Right ventricle myocardium inferior (tissue), 1 donor: Measurements from ENCODE around the gene LUZP1. TPM values are rescaled to one million over a fixed set of nuclear protein-coding genes. Genes with fewer than 3 reads are reported as not detected.

Source experiments
- ATAC-seq: fragments of 200-7000 bp; cut with Tn5 transposase; one replicate; pipeline ENCODE4 v1.9.1; 2020; ENCODE audit warnings: mild to moderate bottlenecking, moderate library complexity
- DNase-seq: peaks from one replicate; pipeline ENCODE4 v3.0.0; 2021; ENCODE audit errors: missing footprints
- intact Hi-C: fragments of 100-400 bp; cut with DNase I; formaldehyde crosslinking; loops from one replicate; pipeline ENCODE4 v1.11.0; 2022
- total RNA-seq: library from RNA; stranded (reverse); fragmentation: NEBNext Ultra II Directional; extraction: Animal tissue kit (Norgen Biotek cat#: 25700); gene quantifications from one replicate; pipeline ENCODE4 v1.2.1, GENCODE V29; 2021
- donor health status: DM: no; HTN: yes; CAD: no; lungs with severe emphysema.

Gene LUZP1
- total RNA-seq, 1 donor from 2014 or later, result 30.4 TPM

- no peak for DNase-seq
- no peak for ATAC-seq
- intact Hi-C loops, result no loop called here
Observed at GRCh38 chr1:23103001-23103889, 65.4 kb downstream of the LUZP1 start.

- DNase-seq (no peak), ATAC-seq (peak; percentile 35)
- intact Hi-C loops, result no loop called here
Observed at GRCh38 chr1:23102289-23102688, 66.4 kb downstream of the LUZP1 start.

GRCh38 chr1:23101887-23102286 lies 66.8 kb downstream of the LUZP1 start:
- DNase-seq (no peak), ATAC-seq (no peak)
- intact Hi-C loops, result no loop called here

DNA sequence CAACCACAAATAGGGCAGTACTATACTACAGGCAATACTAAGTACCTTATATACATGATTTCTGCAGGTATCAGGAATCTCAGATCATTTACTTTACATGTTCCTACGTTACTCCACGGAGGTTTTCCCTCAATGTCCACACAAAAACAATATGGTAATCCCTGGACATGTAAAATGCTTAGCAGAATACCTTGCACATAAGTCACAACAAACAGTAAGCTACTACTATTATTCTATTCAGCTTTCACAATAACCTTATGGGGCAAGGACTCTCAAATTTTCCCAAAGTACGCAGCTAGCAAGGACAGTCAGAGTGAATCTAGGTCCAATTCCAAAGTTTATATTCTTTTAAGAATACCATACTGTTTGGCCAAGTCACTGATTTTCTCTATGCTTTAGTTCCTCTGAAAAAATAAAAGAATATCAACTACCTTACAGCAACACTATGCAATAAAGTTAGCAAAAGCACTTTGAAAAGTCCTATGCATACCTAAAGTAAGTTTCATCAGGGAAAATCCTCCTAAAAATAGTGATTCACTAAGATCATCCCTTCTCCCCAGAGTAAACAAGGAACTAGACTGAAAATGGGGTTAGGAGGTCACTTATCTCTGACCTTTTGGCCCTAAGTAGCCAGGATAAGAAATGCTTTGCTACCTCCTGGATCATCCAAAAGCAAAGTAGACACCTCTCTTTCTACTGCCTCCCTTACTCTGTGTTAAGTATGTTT lies 67.4 kb downstream of the LUZP1 start:
- intact Hi-C loops, result no loop called here
- no peak for ATAC-seq
- DNase-seq, result no peak

GRCh38 chr1:23100074-23100748 lies 68.4 kb downstream of the LUZP1 start:
- DNase-seq (no peak), ATAC-seq (peak; percentile 62)
- intact Hi-C loops, result no loop called here

- DNase-seq (no peak), ATAC-seq (no peak)
- intact Hi-C loops, result loop anchor here (10.0 kb wide), 2 partner anchors 124 to 176 kb away; partner anchors contain the start of gene LACTBL1
Observed at GRCh38 chr1:23099171-23099536, 69.5 kb downstream of the LUZP1 start.

GRCh38 chr1:23098463-23099170 lies 70.0 kb downstream of the LUZP1 start:
- no peak for DNase-seq
- intact Hi-C loops, result loop anchor here (1.0 to 10.0 kb wide), 3 partner anchors 86 to 176 kb away; partner anchors contain the start of gene LACTBL1
- peak; percentile 71 for ATAC-seq

GRCh38 chr1:23097316-23097715 lies 71.3 kb downstream of the LUZP1 start:
- intact Hi-C loops, result loop anchor here (10.0 kb wide), 2 partner anchors 123 to 177 kb away; partner anchors contain the start of gene LACTBL1
- DNase-seq (no peak), ATAC-seq (no peak)

DNA sequence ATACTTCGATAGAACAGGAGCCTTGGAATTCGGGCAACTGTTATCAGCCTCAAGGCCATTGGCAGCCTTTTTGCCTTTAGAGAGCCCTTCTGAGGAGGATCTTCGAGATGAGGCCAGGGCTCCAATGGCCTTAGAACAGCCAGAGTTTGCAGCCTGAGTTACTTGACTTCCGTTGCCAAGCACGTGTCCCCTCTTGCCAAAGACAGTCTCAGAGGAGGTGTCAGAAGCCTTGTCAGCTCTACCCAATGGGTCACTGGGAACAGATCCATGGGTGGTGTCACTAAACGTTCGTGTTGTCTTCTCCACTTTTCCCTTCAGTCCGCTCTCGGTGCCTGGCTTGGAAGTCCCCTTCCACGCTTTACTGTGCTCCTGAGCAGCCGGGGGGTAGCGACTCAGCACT lies 76.2 kb downstream of the LUZP1 start:
- intact Hi-C loops, result loop anchor here (10.0 kb wide), 2 partner anchors 118 to 182 kb away; partner anchors contain the start of gene LACTBL1
- ATAC-seq (no peak), DNase-seq (no peak)

DNA sequence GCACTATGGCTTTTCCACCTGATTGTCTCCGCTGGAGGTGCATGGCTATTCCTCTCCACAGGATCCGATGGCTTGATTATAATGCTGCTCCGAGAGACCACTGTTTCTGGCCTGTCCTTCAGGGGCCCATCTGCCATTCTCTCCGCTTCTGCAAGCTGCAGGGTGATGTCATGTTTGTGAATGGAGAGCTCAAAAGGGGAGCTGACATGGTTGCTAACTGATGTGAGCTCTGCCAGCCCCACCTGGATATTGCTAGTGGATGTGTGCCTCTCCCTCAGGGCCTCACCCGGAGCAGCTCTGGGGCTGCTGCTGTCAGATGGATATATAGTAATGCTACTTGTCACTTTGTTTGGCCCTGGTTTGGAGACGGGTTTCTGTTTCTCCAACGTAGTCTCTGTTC lies 77.1 kb downstream of the LUZP1 start:
- intact Hi-C loops, result loop anchor here (10.0 kb wide), 2 partner anchors 117 to 183 kb away; partner anchors contain the start of gene LACTBL1
- no peak for DNase-seq
- no peak for ATAC-seq

GRCh38 chr1:23090056-23090455 lies 78.6 kb downstream of the LUZP1 start:
- intact Hi-C loops, result loop anchor here (10.0 kb wide), 2 partner anchors 115 to 185 kb away; partner anchors contain the start of gene LACTBL1
- no peak for ATAC-seq

DNA sequence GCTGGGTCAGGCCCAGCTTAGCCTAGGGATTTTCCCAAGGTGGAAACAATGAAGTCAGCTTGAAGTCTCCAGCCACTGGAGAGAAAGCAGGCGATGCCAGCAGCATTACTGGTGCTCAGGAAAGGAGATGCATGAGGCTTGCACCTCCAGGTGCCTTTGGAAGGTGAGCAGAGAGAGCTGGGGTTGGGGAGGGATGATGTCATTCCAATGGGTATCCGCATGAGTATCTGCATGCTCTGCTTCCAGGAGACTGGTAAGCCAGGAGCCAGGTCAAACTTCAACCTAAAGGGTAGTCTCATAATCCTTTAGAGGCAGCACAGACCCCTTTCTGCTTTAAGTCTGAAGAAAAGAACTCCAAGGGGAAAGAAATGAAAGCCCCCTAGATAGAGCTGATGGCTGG lies 80.6 kb downstream of the LUZP1 start:
- DNase-seq (no peak), ATAC-seq (no peak)
- intact Hi-C loops, result no loop called here

More at GRCh38 chr1:23090056-23090455, 78.6 kb downstream of the LUZP1 start:
- DNase-seq, result no peak

- ATAC-seq (no peak), DNase-seq (no peak)
- intact Hi-C loops, result no loop called here
Observed at GRCh38 chr1:23085696-23086095, 83.0 kb downstream of the LUZP1 start.

- intact Hi-C loops, result no loop called here
- DNase-seq, result no peak
- ATAC-seq, result no peak
Observed at GRCh38 chr1:23084880-23085279, 83.8 kb downstream of the LUZP1 start.

DNA sequence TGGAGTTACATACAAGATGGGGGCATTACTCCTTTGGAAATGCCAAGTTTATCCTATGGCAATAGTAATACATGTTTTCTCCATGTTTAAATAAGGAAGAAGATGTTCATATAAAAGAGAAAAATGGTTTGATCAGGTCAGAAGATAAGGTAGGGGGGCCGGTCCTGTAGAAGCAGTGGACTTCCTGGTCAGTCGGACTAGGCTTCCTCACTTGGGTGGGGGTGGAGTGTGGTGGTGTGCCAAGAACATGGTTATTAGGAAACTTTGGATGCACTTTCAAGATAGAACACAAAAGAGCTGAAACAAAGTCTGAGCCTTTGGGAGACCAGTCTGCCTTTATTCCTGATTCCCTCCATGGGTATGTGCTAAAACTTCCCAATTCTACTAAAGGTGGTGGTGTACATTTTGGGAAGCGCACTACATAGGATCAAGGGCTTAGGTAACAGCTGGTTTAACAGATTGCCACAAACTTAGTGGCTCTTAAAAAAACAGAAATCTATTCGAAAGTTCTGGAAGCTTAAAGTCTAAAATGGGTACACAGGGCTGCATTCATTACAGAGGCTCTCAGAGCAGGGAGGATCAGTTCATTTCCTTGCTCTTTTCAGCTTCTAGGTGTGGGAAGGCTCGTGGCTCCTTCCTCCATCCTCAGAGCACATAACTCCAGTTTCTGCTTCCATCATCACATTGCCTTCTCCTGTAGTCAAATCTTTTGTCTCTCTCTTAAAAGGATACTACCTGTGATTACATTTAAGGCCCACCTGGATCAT lies 84.8 kb downstream of the LUZP1 start:
- ATAC-seq, result peak; percentile 76
- peak; percentile 65 for DNase-seq
- intact Hi-C loops, result no loop called here

DNA sequence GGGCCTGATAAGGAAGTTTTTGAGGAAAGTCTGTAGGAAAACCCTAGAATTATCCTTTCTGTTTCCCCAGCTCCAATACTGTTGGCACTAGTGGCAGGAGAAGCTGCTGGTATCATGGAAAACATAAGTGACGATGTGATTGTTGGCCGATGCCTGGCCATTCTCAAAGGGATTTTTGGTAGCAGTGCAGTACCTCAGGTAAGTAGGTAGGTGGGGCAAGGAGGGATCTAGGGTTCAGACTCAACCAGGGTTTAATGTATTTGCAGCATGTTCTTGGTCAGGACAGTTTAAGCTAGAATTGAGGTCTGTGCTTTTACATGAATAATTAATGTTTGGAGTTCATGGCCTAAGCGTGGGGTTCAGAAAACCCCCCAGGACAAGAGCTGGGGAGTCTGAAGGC lies 87.3 kb downstream of the LUZP1 start:
- DNase-seq (no peak), ATAC-seq (no peak)
- intact Hi-C loops, result no loop called here

DNA sequence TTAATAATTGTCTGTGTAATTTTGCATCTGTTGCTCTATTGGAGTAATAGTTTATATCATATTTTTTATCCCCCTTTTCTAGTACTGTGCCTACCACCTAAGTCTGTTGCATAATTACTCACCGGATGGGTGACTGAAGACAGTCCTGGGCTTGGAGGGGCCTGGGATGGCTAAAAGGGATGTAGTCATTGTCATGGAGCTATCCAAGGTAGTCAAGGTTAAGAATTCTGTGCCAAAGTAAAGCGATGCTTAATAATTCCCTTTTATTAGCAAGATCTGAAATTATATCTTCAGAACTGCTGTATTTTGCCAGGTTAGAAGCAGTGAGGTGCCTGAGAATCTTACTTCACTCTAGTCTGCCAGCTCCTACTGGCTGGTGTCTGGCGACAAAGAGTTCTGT lies 87.8 kb downstream of the LUZP1 start:
- DNase-seq (no peak), ATAC-seq (no peak)
- intact Hi-C loops, result no loop called here

DNA sequence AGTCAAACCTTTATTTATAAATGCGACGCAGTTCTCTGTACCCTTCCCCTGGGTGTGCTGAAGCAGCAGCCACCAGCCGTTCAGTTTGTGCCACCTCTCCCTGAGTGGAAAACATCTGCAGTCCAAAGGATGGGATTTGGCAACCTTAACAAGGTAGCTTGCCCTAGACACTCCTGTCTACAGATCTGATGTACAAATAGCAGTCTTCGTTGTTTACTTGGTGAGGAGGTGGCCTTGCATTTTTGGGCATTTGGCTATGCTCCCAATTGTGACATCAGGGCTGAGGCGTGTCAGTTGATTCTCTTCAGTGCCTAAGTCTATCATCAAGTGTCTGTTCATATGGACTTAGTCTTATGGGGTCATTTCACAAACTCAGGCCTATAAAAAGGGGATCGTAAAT lies 89.6 kb downstream of the LUZP1 start:
- no peak for ATAC-seq

More for the DNA sequence above, 89.6 kb downstream of the LUZP1 start:
- DNase-seq, result no peak
- intact Hi-C loops, result no loop called here
